H1 (cell line): ENCODE data around the gene ENPP6. TPM values are rescaled to one million over a fixed set of nuclear protein-coding genes. Genes with fewer than 3 reads are reported as not detected.

ENCODE experiments used
- CTCF ChIA-PET: fragments of 300-600 bp; sonication (Branson Sonifier 250); formaldehyde crosslinking; loops from one replicate; lab custom pipeline; 2021; ENCODE audit not compliant: partially characterized antibody; lab: Charles Lee
- POLR2A ChIA-PET: fragments of 300-600 bp; sonication (Branson Sonifier 250); formaldehyde crosslinking; loops from one replicate; lab custom pipeline; 2021; ENCODE audit warnings: inconsistent platforms; ENCODE audit not compliant: partially characterized antibody; lab: Charles Lee
- DNase-seq, 2 experiments: peaks; one replicate each; pipeline versions ENCODE4 v3.0.0 to v3.0.0-alpha.2; 2010 to 2022; ENCODE audit warnings: low spot score in 2 of 2, low read depth in 1 of 2, mixed read lengths in 1 of 2
- FAIRE-seq: peaks from 2 replicates; lab custom pipeline; 2011; peaks lifted over from hg19 to GRCh38; lab: Jason Lieb, UNC
- H2AFZ ChIP-seq: 2 replicates; pipeline ENCODE4 v1.8.1; 2012; ENCODE audit warnings: low read length, inconsistent platforms
- H2AK5ac ChIP-seq: 2 replicates; pipeline ENCODE4 v1.6.1; 2013; ENCODE audit warnings: low read depth, low read length
- H2BK120ac ChIP-seq: replicated peaks from 2 replicates; pipeline ENCODE3; 2013; ENCODE audit warnings: low read depth, low read length, inconsistent platforms
- H2BK12ac ChIP-seq: 2 replicates; pipeline ENCODE4 v1.6.1; 2013; ENCODE audit warnings: low read depth, low read length
- H2BK15ac ChIP-seq: 2 replicates; pipeline ENCODE4 v1.6.1; 2013; ENCODE audit warnings: low read length
- H2BK20ac ChIP-seq: 2 replicates; pipeline ENCODE4 v1.6.1; 2013; ENCODE audit warnings: low read length
- H2BK5ac ChIP-seq: 2 replicates; pipeline ENCODE4 v1.6.1; 2013; ENCODE audit warnings: low read depth, low read length
- H3K14ac ChIP-seq: 2 replicates; pipeline ENCODE4 v1.6.1; 2013; ENCODE audit warnings: inconsistent platforms; ENCODE audit not compliant: insufficient read length
- H3K18ac ChIP-seq: 2 replicates; pipeline ENCODE4 v1.6.1; 2013; ENCODE audit warnings: low read length; ENCODE audit errors: extremely low read depth
- H3K23ac ChIP-seq: 2 replicates; pipeline ENCODE4 v1.6.1; 2013; ENCODE audit warnings: inconsistent platforms; ENCODE audit not compliant: insufficient read length
- H3K23me2 ChIP-seq: 2 replicates; pipeline ENCODE4 v1.6.1; 2013; ENCODE audit warnings: low read depth, low read length
- H3K27ac ChIP-seq: 2 replicates; pipeline ENCODE4 v1.6.1; 2011; ENCODE audit warnings: low read depth, low read length, inconsistent platforms
- H3K27me3 ChIP-seq, 4 experiments: replicated peaks in 1 of 4; 1 replicate in 1 of 4; 2 replicates in 3 of 4; pipeline versions ENCODE4 v1.6.1 to v1.8.1; 2011 to 2013; ENCODE audit warnings: low read length in 3 of 4, mild to moderate bottlenecking in 3 of 4, inconsistent platforms in 2 of 4, mixed read lengths in 2 of 4, moderate library complexity in 1 of 4; ENCODE audit not compliant: control insufficient read depth in 3 of 4, insufficient read depth in 3 of 4; ENCODE audit errors: extremely low read depth in 1 of 4
- H3K36me3 ChIP-seq, 4 experiments: 2 replicates each; pipeline versions ENCODE4 v1.6.1 to v1.8.1; 2011 to 2013; ENCODE audit warnings: mild to moderate bottlenecking in 4 of 4, low read length in 3 of 4, moderate library complexity in 2 of 4, control low read depth in 1 of 4, inconsistent platforms in 1 of 4; ENCODE audit not compliant: insufficient read depth in 4 of 4, control insufficient read depth in 2 of 4
- H3K4ac ChIP-seq: replicated peaks from 2 replicates; pipeline ENCODE3; 2013; ENCODE audit warnings: low read length, low read depth, mixed read lengths, inconsistent platforms; ENCODE audit not compliant: insufficient read length
- H3K4me1 ChIP-seq, 4 experiments: replicated peaks in 1 of 4; 1 replicate in 1 of 4; 2 replicates in 3 of 4; pipeline versions ENCODE4 v1.6.1 to v1.8.1; 2011 to 2013; ENCODE audit warnings: low read length in 3 of 4, inconsistent platforms in 2 of 4, mixed read lengths in 1 of 4; ENCODE audit not compliant: insufficient read depth in 4 of 4, control insufficient read depth in 3 of 4
- H3K4me2 ChIP-seq, 2 experiments: 2 replicates each; pipeline versions ENCODE4 v1.6.1 to v1.8.1; 2011 to 2013; ENCODE audit warnings: low read depth in 2 of 2, low read length in 2 of 2, control low read depth in 1 of 2, inconsistent platforms in 1 of 2, mild to moderate bottlenecking in 1 of 2; ENCODE audit not compliant: insufficient read depth in 1 of 2
- H3K4me3 ChIP-seq, 4 experiments: fragments of 200-600, 300-600 bp in 1 of 4; sonication (generic), shearing (Covaris generic), sonication (Bioruptor Twin) in 1 of 4; 2 replicates each; pipeline versions ENCODE4 v1.5.1 to v1.8.1; 2011 to 2016; ENCODE audit warnings: low read length in 4 of 4, low read depth in 3 of 4, control low read depth in 2 of 4, inconsistent platforms in 2 of 4, mild to moderate bottlenecking in 2 of 4, mixed read lengths in 1 of 4, moderate library complexity in 1 of 4; ENCODE audit not compliant: insufficient read depth in 2 of 4; ENCODE audit errors: extremely low read depth in 1 of 4
- H3K56ac ChIP-seq: replicated peaks from 2 replicates; pipeline ENCODE3; 2013; ENCODE audit warnings: low read depth, mild to moderate bottlenecking, mixed read lengths, low read length, inconsistent platforms; ENCODE audit not compliant: insufficient read length
- H3K79me1 ChIP-seq: 2 replicates; pipeline ENCODE4 v1.6.1; 2013; ENCODE audit warnings: low read depth, low read length, control low read depth
- H3K79me2 ChIP-seq, 2 experiments: 2 replicates each; pipeline versions ENCODE4 v1.6.1 to v1.8.1; 2012 to 2013; ENCODE audit warnings: low read length in 2 of 2, mild to moderate bottlenecking in 2 of 2, inconsistent platforms in 1 of 2; ENCODE audit not compliant: insufficient read depth in 2 of 2, control insufficient read depth in 1 of 2
- H3K9ac ChIP-seq, 4 experiments: replicated peaks in 1 of 4; 1 replicate in 1 of 4; 2 replicates in 3 of 4; pipeline versions ENCODE4 v1.6.1 to v1.8.1; 2011 to 2013; ENCODE audit warnings: low read depth in 3 of 4, low read length in 3 of 4, control low read depth in 2 of 4, mild to moderate bottlenecking in 2 of 4, moderate library complexity in 2 of 4, inconsistent platforms in 1 of 4; ENCODE audit errors: extremely low read depth in 1 of 4
- H3K9me3 ChIP-seq, 2 experiments: 2 replicates each; pipeline versions ENCODE4 v1.6.1 to v1.8.1; 2012 to 2013; ENCODE audit warnings: mild to moderate bottlenecking in 2 of 2, moderate library complexity in 2 of 2, control low read depth in 1 of 2, inconsistent platforms in 1 of 2, low read depth in 1 of 2, low read length in 1 of 2, mixed read lengths in 1 of 2; ENCODE audit not compliant: insufficient read depth in 2 of 2
- H4K20me1 ChIP-seq, 2 experiments: replicated peaks in 1 of 2; 2 replicates each; pipeline versions ENCODE3 to v1.8.1; 2011 to 2013; ENCODE audit warnings: inconsistent platforms in 2 of 2, low read length in 2 of 2, mild to moderate bottlenecking in 1 of 2; ENCODE audit not compliant: insufficient read depth in 2 of 2, control insufficient read depth in 1 of 2
- H4K5ac ChIP-seq: 2 replicates; pipeline ENCODE4 v1.6.1; 2013; ENCODE audit warnings: low read length, low read depth, mixed read lengths, inconsistent platforms; ENCODE audit not compliant: insufficient read length
- H4K8ac ChIP-seq: 2 replicates; pipeline ENCODE4 v1.8.0; 2013; ENCODE audit warnings: mild to moderate bottlenecking, moderate library complexity, low read length, inconsistent platforms; ENCODE audit not compliant: insufficient read depth; ENCODE audit errors: extremely low read depth
- H4K91ac ChIP-seq: replicated peaks from 2 replicates; pipeline ENCODE3; 2013; ENCODE audit warnings: low read length, mixed read lengths, inconsistent platforms; ENCODE audit not compliant: insufficient read length
- BACH1 ChIP-seq: IDR thresholded peaks from 2 replicates; pipeline ENCODE4 v1.6.1; 2012; ENCODE audit warnings: low read length, improper control_type of control experiment
- CTCF ChIP-seq, 3 experiments: IDR thresholded peaks; 1 replicate in 2 of 3; 2 replicates in 1 of 3; pipeline versions ENCODE4 v1.5.1 to v1.6.1; 2011; ENCODE audit warnings: low read length in 3 of 3, mild to moderate bottlenecking in 3 of 3, inconsistent platforms in 2 of 3, low read depth in 1 of 3, moderate library complexity in 1 of 3; ENCODE audit not compliant: insufficient read depth in 1 of 3; ENCODE audit errors: control extremely low read depth in 1 of 3
- GABPA ChIP-seq: IDR thresholded peaks from 2 replicates; pipeline ENCODE4 v1.6.1; 2011; ENCODE audit warnings: mild to moderate bottlenecking, low read length, moderate library complexity, borderline replicate concordance; ENCODE audit not compliant: insufficient read depth
- KDM5A ChIP-seq: fragments of 200-600 bp; IDR thresholded peaks from 2 replicates; pipeline ENCODE4 v1.7.1; 2012; ENCODE audit warnings: mild to moderate bottlenecking, low read length, inconsistent platforms, mixed read lengths
- NRF1 ChIP-seq: IDR thresholded peaks from 2 replicates; pipeline ENCODE4 v1.6.1; 2011; ENCODE audit warnings: mild to moderate bottlenecking, low read depth, low read length, improper control_type of control experiment
- POLR2A ChIP-seq, 2 experiments: IDR thresholded peaks; 1 replicate in 1 of 2; 2 replicates in 1 of 2; pipeline ENCODE4 v1.6.1; 2011; ENCODE audit warnings: low read depth in 2 of 2, low read length in 2 of 2, mild to moderate bottlenecking in 2 of 2; ENCODE audit errors: control extremely low read depth in 1 of 2
- RNF2 ChIP-seq: fragments of 200-900, 300-1000 bp; sonication (generic); IDR thresholded peaks from 2 replicates; pipeline ENCODE4 v1.7.1; 2016; ENCODE audit warnings: borderline replicate concordance, low read depth, mild to moderate bottlenecking, antibody characterized with exemption, low read length; ENCODE audit not compliant: poor library complexity, severe bottlenecking; ENCODE audit errors: missing control alignments
- SAP30 ChIP-seq: fragments of 300-600 bp; sonication (generic); IDR thresholded peaks from 2 replicates; pipeline ENCODE4 v1.7.1; 2012; ENCODE audit warnings: low read length, moderate library complexity, mild to moderate bottlenecking, inconsistent platforms; ENCODE audit not compliant: insufficient read depth, insufficient replicate concordance
- SP2 ChIP-seq: IDR thresholded peaks from 2 replicates; pipeline ENCODE4 v1.6.1; 2012; ENCODE audit warnings: mild to moderate bottlenecking, low read length, inconsistent platforms
- ZNF274 ChIP-seq: IDR thresholded peaks from 2 replicates; pipeline ENCODE4 v1.7.0; 2012; ENCODE audit warnings: low read length, borderline replicate concordance; ENCODE audit errors: extremely low read depth
- WGBS, 2 experiments: shearing (Covaris generic) in 1 of 2; methylation state at CpG; one replicate each; pipeline versions ENCODE4 v1.1.6 to v1.1.7; 2013 to 2015; ENCODE audit warnings: low lambda C conversion rate in 2 of 2, mixed read lengths in 2 of 2, inconsistent platforms in 1 of 2, low coverage in 1 of 2, missing lambda C conversion rate in 1 of 2; ENCODE audit not compliant: insufficient replicate concordance in 2 of 2, insufficient coverage in 1 of 2, insufficient read length in 1 of 2; ENCODE audit errors: extremely low coverage in 1 of 2, missing lambda C conversion rate in 1 of 2; 5-methylcytosine and 5-hydroxymethylcytosine counted together
- polyA plus RNA-seq, 7 experiments: library from polyadenylated mRNA; depleted of rRNA in 3 of 7; stranded (reverse) in 5 of 7; unstranded in 2 of 7; fragments of >200 nt in 5 of 7; fragments of 200-250 nt in 2 of 7; gene quantifications; 1 replicate in 5 of 7; 2 replicates in 1 of 7; 4 replicates in 1 of 7; pipeline versions ENCODE4 v1.2.1 to v1.2.3, GENCODE V29; 2011 to 2013; ENCODE audit warnings: missing spikeins in 2 of 7, mixed read lengths in 2 of 7
- total RNA-seq: library from RNA; stranded (reverse); fragmentation: NEBNext Ultra II Directional; extraction: Animal tissue kit (Norgen Biotek cat#: 25700); gene quantifications from 2 replicates; pipeline ENCODE4 v1.2.1, GENCODE V29; 2021

Gene ENPP6
- total and polyA plus RNA-seq, 2 of the 8 experiments (the other 6 are each of a cell fraction or from before 2014, with no cell fraction given): 0.11 to 0.20 TPM

- FAIRE-seq (no peak), DNase-seq (no peak)
- no peak overlapping the region for H2BK15ac ChIP-seq
- no peak overlapping the region for H4K5ac ChIP-seq
- 0 out of 7 replicates have a peak, but pooled peaks cover 0 to 4% (median 0%) of the 10 kb centered on the region in 4 experiments for H3K27me3 ChIP-seq
- H3K4me2 ChIP-seq: no peak overlapping the region
- H2AFZ ChIP-seq: no peak overlapping the region
- no peak overlapping the region for H2BK120ac ChIP-seq
- CTCF ChIA-PET: no interaction called here
- no peak overlapping the region for H3K18ac ChIP-seq
- H3K9me3 ChIP-seq: peaks cover 2 to 9% of the 10 kb centered on the region in 2 experiments; a peak in 1 of 4 replicates
- no peak overlapping the region for H3K14ac ChIP-seq
- no peaks in the 10 kb centered on the region for H3K79me1 ChIP-seq
- H3K4ac ChIP-seq: no peak overlapping the region
- no peak overlapping the region for H3K4me3 ChIP-seq
- no peaks in the 10 kb centered on the region for H4K20me1 ChIP-seq
- no peak overlapping the region for H3K9ac ChIP-seq
- WGBS, 2 experiments: 92% methylated on average over 6 of the region's 6 CpGs; no CpG with 5 or more reads in 1 of the 2 experiments
- no peak overlapping the region for H4K91ac ChIP-seq
- H3K23me2 ChIP-seq: no peaks in the 10 kb centered on the region
- no peak overlapping the region for H4K8ac ChIP-seq
- no peak overlapping the region for H3K23ac ChIP-seq
- H3K27ac ChIP-seq: no peak overlapping the region
- no peaks in the 10 kb centered on the region for H3K79me2 ChIP-seq
- H3K4me1 ChIP-seq: peaks cover 0 to 12% (median 6%) of the 10 kb centered on the region in 4 experiments; a peak in 4 of 7 replicates
- POLR2A ChIA-PET: no interaction called here
- H3K36me3 ChIP-seq: no peaks in the 10 kb centered on the region
- no peak overlapping the region for H2BK20ac ChIP-seq
- H2BK12ac ChIP-seq: no peak overlapping the region
- H3K56ac ChIP-seq: no peak overlapping the region
- H2AK5ac ChIP-seq: no peak overlapping the region
- H2BK5ac ChIP-seq: no peak overlapping the region
- TF ChIP-seq BACH1 (no peak), CTCF (IDR thresholded peaks at IDR 0.05; ENCODE audit: control extremely low read depth in 1 of 3, insufficient read depth in 1 of 3, low read depth in 1 of 3, low read length in 3 of 3) (no peak), SP2 (no peak), GABPA (no peak), POLR2A (IDR thresholded peaks at IDR 0.05; ENCODE audit: control extremely low read depth in 1 of 2, low read depth in 2 of 2, low read length in 2 of 2) (no peak), RNF2 (no peak), KDM5A (no peak), NRF1 (no peak), SAP30 (no peak), ZNF274 (no peak)
These were observed 14.4 kb downstream of the ENPP6 start for GRCh38 chr4:184203300-184203699.
